H4 (cell line): ENCODE measurements around the gene PBRM1. TPM values are rescaled to one million over a fixed set of nuclear protein-coding genes. Genes with fewer than 3 reads are reported as not detected.

Source experiments
- DNase-seq: peaks from one replicate; pipeline ENCODE4 v3.0.0-alpha.2; 2015; ENCODE audit warnings: low spot score
- total RNA-seq: library from RNA; depleted of rRNA; stranded (reverse); fragments of >200 nt; shearing (Covaris generic); gene quantifications from 2 replicates; pipeline ENCODE4 v1.2.3, GENCODE V29; 2014

The PBRM1 gene
- total RNA-seq, 1 experiment from 2014 or later, result 17.4 TPM

DNA sequence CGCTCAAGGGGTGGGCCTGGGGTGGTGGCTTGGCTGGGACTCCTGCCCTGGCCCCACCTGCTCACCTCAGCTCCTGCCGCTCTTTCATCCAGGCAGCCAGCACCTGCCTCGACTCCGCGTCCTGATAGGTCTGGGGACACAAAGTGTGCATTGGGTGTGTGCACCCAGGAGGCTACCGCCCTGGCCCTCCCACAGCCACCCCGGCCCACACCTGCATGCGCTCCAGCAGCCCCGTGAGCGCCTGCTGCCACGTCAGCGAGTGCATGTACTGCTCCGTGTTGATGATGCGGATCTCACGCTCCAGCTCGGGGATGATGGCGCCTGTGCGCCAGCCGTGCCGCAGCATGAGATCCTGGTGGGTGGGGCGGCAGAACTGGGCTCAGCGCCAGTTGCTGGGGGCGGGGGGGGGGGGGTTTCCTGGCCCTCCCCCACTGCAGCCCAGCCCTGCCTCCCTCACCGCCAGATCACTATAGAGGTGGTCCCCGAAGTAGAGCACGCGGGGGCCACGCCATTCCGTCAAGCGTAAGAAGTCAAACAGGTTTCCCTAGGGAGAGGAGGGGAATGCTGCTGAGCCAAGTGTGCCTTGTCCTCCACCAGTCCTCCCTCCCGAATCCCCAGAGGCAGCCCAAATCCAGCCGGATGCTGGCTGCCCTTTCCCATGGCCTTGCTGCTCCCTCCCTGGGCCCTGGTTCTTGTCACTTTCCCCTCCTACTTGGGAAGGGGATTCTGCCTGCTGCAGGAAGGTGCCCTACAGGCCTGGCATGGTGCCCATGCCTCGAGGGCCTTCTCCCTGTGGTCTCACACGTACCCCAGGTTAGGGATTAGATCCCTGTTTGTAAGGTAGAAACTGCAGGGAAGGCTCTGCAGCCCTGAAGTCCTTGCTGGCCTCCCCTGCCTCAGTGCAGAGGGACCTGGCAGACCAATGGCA is 160.7 kb downstream of the PBRM1 start:
- DNase-seq, result no peak

DNA sequence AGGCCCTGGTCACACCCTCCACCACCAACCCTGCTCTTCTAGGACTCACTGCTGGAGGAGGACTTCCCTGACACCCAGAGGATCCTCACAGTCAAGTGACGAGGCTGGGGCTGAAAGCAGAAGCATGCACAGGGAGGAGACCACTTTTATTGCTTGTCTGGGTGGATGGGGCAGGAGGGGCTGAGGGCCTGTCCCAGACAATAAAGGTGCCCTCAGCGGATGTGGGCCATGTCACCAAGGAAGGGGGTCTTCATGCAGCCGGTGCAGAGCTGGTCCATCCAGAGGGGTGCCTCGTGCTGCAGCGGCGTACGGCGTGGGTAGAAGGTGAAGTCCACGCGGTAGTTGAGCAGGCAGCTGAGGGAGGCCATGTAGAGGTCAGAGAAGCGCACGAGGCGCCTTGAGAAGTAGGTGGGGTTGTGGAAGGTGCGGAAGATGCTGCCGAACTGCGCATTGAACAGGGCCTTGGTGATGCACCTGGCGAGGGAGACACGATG is 161.4 kb downstream of the PBRM1 start:
- DNase-seq, result no peak

DNA sequence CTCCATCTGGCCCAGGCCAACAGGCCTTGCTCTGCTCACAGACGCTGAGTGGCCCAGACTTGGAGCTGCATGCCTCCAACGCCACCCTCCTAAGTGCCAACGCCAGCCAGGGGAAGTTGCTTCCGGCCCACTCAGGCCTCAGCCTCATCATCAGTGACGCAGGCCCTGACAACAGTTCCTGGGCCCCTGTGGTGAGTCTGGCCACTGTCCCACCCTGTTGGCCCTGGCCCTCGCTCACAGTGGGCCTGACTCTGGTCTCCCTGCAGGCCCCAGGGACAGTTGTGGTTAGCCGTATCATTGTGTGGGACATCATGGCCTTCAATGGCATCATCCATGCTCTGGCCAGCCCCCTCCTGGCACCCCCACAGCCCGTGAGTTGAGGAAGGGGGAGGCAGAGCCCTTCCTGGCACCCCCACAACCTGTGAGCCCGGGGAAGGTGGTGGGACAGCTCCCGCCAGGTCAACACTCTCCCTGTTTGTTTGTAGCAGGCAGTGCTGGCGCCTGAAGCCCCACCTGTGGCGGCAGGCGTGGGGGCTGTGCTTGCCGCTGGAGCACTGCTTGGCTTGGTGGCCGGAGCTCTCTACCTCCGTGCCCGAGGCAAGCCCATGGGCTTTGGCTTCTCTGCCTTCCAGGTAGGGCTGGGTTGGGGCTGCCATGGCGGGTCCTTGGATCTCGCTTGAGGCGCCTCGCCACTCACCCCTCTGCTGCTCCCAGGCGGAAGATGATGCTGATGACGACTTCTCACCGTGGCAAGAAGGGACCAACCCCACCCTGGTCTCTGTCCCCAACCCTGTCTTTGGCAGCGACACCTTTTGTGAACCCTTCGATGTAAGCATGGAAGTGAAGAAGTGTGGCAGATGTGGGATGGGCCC is 162.1 kb downstream of the PBRM1 start:
- DNase-seq, result no peak

DNA sequence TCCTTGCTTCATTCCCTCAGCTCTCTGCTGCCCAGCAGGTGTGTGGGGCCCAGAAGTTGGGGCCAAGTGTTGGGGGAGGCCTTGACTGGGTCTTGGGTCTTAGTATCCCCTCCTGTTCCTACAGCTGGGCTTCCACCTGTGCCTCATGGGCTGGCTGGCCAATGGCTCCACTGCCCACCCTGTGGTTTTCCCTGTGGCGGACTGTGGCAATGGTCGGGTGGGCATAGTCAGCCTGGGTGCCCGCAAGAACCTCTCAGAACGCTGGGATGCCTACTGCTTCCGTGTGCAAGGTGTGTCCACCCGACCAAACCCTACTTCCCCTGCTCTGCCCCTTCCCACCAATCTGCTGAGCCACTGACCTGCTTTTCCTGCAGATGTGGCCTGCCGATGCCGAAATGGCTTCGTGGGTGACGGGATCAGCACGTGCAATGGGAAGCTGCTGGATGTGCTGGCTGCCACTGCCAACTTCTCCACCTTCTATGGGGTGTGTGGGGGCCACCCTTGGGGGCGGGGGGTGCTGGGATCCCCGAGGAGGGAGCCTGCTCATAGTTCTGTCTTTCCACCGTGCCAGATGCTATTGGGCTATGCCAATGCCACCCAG is 163.0 kb downstream of the PBRM1 start:
- DNase-seq, result no peak

DNA sequence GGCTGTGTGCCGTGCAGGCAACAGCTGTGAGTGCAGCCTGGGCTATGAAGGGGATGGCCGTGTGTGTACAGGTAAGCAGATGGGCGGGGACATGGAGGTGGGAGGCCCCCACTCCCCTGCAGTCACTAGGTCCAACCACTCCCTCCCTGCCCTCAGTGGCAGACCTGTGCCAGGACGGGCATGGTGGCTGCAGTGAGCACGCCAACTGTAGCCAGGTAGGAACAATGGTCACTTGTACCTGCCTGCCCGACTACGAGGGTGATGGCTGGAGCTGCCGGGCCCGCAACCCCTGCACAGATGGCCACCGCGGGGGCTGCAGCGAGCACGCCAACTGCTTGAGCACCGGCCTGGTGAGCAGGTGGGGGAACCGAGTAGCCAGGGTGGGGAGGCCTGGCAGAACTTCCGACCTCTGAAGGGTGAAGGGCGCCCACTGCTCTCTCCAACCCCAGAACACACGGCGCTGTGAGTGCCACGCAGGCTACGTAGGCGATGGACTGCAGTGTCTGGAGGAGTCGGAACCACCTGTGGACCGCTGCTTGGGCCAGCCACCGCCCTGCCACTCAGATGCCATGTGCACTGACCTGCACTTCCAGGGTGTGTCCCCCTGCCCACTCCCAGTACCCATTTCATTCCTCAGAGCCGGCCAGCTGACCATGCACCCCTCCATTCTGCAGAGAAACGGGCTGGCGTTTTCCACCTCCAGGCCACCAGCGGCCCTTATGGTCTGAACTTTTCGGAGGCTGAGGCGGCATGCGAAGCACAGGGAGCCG is 163.6 kb downstream of the PBRM1 start:
- DNase-seq, result no peak

DNA sequence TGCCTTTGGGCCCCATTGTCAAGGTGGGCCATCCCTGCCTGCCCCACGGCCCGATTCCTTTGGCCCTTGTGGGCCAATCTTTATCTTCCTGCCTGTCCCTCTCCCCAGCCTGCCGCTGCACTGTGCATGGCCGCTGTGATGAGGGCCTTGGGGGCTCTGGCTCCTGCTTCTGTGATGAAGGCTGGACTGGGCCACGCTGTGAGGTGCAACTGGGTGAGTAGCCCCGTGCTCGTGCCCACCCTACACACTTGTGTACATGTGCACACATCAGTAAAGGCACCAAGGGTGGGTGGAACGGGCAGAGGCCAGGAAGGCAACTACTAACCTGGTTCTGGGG is 164.3 kb downstream of the PBRM1 start:
- no peak for DNase-seq

DNA sequence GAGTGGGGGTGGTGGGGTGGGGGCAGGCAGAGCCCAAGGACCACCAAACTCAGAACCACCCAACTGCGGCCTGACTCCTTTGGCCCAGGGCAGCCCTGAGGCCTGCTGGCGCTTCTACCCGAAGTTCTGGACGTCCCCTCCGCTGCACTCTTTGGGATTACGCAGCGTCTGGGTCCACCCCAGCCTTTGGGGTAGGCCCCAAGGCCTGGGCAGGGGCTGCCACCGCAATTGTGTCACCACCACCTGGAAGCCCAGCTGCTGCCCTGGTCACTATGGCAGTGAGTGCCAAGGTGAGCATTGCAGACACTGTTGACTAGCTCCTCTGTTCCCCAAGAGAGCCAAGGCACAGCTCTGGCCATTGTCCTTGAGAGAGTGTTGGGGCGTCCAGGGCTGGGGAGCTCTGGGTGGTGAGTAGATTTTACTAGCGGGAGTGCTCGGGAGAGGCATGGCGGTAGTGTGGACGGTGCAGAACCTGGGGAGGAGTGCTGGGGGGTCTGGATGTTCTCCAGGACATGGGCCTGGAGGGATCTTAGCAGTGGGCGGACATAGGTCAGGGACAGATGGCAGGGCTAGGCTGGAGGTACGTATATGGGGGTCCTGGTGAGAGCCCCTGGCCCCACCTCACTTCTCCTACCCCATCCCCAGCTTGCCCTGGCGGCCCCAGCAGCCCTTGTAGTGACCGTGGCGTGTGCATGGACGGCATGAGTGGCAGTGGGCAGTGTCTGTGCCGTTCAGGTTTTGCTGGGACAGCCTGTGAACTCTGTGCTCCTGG is 164.8 kb downstream of the PBRM1 start:
- DNase-seq, result no peak

DNA sequence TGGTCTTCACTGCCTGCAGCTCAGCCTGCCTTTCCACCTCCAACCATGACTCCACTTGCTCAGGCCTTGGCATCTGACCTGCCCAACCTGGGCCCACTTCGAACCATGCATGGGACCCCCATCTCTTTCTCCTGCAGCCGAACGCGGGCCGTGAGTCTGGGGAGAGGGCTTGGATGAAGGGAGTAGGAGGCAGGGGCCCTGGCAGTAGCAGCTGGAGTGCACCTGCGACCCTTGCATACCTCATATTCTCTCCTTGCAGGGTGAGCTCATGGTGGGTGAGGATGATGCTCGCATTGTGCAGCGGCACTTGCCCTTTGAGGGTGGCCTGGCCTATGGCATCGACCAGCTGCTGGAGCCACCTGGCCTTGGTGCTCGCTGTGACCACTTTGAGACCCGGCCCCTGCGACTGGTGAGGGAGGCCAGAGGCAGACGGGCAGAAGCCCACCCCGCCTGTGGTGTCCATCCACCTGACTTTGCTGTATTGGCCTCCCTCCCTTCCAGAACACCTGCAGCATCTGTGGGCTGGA is 165.5 kb downstream of the PBRM1 start:
- DNase-seq, result no peak

DNA sequence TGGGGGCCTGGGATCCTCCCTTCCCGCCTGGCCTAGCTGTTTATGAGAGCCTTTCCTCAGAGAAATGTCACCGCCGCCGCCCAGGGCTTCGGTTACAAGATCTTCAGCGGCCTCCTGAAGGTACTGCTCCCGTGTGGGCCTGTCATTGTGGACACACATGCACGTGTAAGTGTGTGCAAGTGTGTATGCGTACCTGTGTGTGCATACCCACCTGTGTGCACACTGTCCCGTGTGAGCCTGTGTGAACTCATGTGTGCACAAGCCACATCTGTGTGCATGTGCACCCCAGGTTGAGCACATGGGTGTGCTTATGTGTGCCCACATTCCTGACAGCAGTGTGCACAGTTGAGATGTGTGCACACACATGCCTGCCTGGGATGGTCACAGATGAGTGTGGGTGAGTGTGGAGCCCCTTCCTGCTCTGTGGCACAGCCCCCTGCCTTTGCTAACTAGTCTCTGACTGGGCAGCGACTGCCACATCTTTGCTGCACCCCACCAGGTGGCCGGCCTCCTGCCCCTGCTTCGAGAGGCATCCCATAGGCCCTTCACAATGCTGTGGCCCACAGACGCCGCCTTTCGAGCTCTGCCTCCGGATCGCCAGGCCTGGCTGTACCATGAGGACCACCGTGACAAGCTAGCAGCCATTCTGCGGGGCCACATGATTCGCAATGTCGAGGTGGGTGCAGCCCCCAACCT is 166.1 kb downstream of the PBRM1 start:
- no peak for DNase-seq

DNA sequence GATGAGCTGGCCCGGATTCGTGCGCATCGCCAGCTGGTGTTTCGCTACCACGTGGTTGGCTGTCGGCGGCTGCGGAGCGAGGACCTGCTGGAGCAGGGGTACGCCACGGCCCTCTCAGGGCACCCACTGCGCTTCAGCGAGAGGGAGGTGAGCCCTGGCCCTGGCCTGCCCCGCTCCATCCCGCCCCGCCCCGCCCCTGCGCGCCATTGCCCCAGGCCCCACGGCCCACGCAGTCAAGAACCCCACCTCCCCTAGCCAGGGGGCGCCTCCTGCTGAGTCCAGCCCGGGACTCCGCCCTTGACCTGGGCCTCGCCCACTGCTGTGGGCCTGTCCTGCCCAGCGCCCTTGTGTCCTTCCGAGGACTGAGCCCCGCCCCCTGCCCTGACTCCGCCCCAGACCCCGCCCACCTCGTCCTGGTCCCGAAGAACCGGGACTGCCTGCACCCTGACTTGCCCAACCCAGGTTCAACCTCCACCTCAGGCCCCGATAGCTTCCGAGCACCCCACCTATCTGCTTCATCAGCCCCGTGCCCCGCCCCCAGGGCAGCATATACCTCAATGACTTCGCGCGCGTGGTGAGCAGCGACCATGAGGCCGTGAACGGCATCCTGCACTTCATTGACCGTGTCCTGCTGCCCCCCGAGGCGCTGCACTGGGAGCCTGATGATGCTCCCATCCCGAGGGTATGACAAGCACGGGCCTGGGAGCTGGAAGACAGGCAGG is 166.8 kb downstream of the PBRM1 start:
- DNase-seq, result no peak

DNA sequence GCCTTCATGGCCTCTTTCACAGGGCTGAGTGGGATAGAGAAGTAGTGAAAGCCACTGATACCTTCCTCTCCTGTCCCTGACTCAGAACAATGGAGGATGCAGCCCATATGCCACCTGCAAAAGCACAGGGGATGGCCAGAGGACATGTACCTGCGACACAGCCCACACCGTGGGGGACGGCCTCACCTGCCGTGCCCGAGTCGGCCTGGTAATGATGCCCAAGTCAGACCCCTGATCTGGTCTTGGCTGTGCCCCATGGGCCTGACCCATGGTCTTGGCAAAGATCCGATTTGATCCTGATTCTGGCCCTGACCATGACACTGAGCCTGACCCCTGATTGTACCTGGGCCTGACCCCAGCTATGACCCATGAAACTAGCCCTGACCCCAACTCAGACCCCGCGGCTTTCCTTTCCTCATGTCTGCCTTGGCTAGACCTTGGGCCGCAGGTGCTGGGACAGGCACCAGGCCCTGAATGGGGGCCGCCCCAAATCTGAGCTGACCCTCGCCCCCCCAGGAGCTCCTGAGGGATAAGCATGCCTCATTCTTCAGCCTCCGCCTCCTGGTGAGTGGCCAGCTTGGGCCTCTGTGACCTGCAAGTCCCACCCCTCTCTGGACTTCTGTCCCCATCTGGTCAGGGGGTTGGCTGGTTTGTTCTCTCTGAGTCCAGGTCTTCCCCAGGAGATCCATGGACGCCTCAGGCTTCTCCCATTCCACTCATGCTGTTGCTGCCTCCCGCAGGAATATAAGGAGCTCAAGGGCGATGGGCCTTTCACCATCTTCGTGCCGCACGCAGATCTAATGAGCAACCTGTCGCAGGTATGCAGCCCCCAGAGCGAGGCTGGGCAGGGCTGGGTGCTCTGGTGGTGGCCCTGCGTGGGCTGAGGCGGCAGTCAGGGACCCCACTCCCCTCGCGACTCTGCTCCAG is 167.7 kb downstream of the PBRM1 start:
- no peak for DNase-seq

DNA sequence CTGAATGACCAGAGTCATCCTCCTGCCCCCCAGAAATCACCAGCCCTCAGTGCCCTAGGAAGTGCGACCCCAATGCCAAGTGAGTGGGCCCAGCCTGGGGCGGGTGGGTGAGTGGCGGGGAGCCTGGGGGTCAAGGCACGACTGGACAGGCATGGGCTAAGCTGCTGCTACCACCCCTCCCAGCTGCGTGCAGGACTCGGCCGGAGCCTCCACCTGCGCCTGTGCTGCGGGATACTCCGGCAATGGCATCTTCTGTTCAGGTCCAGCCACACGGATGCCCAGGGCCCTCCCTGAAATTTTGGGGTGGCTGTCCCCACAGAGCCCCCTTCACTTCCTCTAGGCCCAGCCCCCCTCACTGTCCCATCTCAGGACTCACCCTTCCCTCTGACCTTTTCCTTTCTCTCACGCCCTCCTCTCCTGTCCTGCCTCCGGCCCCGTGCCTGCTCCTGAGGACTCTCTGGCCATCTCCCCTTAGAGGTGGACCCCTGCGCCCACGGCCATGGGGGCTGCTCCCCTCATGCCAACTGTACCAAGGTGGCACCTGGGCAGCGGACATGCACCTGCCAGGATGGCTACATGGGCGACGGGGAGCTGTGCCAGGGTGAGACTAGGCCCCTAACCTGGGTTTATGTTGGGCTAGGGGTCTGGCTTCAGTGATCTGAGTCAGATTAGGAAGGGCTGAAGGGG is 169.1 kb downstream of the PBRM1 start:
- DNase-seq, result no peak

DNA sequence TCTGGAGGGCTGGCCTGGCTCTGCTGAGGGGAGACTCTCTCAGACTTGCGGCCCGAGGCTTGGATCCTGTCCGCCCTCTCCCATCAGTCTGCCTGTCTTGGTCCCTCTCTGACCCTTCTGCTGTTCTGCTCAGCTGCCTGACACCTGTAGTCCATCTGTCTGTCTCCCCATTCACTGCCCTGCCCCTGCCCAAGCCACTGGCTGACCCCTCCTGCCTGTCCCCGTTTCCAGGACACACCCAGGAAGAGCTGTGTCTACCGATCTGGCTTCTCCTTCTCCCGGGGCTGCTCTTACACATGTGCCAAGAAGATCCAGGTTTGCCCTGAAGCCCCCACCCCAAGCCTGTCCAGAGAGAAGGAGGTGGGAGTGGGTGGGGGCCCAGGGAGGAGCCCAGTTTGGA is 170.5 kb downstream of the PBRM1 start:
- no peak for DNase-seq

DNA sequence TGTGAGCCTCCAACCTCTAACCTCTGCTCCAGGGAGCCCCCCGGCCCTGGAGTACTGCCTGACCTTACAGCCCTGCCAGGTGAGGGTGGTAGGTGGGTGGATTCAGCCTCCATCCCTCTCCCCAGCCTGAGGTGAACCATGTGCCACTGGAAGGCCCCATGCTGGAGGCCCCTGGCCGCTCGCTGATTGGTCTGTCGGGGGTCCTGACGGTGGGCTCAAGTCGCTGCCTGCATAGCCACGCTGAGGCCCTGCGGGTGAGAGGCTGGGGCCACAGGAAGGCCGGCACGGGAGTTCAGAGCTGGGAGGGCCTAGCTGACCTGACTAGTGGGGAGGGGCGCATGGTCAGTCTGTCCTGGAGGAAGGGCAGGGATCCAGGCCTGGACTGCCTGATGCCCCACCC is 171.1 kb downstream of the PBRM1 start:
- DNase-seq, result no peak

DNA sequence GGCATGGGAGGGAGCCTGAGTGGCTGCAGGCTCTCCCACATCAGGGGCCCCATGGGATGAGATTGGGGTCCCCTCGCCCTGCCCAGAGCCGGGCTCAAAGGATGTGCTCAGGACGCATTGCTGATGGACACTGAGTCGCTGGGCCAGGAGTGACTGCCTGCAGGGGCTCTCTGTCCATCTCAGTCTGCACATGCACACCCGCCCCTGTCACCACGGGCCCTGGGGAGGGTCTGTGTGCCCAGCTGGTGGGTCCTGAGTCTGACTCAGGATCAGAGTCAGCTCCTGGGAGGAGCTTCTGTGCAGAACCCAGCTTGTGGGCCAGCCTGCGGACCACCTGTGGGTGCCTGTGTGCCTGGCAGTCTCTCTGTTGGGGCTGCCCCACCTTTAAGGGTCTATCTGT is 172.4 kb downstream of the PBRM1 start:
- no peak for DNase-seq

DNA sequence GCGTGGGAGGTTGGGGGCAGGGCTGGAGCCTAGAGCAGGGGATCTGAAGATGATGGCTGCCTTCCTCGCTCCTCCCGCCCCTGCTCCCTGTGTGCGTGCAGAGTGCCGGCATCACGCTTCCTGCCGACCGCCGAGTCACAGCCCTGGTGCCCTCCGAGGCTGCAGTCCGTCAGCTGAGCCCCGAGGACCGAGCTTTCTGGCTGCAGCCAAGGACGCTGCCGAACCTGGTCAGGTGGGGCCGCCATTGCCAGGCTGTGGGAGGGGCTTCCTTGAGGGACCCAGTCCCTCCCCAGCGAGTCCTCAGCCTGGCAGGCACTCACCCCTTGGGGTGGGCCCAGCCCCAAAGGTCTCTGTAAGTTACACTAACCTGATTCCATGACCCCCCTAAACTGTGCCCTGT is 173.0 kb downstream of the PBRM1 start:
- DNase-seq, result no peak

DNA sequence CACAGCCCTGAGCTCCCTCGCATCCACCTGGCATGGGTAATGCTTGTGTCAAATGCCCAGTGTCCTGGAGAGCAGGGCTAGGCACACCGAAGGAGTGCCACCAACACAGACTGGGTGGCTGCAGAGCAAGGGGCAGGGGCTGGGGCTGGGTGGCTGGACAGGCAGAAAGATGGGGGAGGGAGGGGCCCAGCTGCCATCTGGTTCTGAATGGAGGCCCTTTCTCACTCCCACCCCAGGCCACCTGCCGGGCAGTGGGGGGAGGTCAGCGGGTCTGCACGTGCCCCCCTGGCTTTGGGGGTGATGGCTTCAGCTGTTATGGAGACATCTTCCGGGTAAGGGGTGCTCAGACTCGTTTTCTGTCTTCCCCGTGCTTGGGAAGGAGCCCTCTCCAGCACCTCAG is 173.6 kb downstream of the PBRM1 start:
- no peak for DNase-seq

DNA sequence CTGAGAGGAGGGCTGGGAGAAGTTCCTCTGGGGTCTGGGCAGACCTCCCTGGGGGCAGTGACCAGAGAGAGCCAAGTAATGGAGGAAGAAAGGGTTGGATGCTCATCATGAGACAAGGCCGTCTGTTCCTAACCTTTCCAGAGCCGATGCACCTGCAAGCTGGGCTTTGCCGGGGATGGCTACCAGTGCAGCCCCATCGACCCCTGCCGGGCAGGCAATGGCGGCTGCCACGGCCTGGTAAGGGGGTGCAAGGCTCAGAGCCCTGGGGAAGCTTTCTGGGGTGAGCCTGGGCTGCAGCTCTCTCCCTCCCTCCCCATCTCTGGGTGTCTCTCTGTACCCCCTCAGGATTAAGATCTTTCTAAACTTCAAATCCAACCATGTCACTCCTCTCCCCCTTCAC is 174.2 kb downstream of the PBRM1 start:
- DNase-seq, result no peak
